TTC549 (cell line): ENCODE results near the gene ZNF675.
"Not testable (repeated sequence)": the region's sequence is repeated elsewhere in the genome, so short reads cannot be mapped to it uniquely, and the experiment has no call there.

Experiments
- FAIRE-seq: peaks from 2 replicates; lab custom pipeline; 2012; peaks lifted over from hg19 to GRCh38; lab: Jason Lieb, UNC

The ZNF675 gene

GRCh38 chr19:23686621-23687423, at the start of gene ZNF675:
Gene ZNF675 (minus strand): TSS chr19:23687212. CDS start chr19:23687033, 179 bp downstream.
- FAIRE-seq = peak; percentile 90

GRCh38 chr19:23730729-23731465, 43.9 kb upstream of the ZNF675 start:
- not testable (repeated sequence) for FAIRE-seq

GRCh38 chr19:23724161-23724560, 37.1 kb upstream of the ZNF675 start:
- FAIRE-seq = not testable (repeated sequence)

GRCh38 chr19:23718802-23719201, 31.8 kb upstream of the ZNF675 start:
- no peak for FAIRE-seq

GRCh38 chr19:23716792-23717191, 29.8 kb upstream of the ZNF675 start:
- no peak for FAIRE-seq

- FAIRE-seq = no peak
Measured at GRCh38 chr19:23709347-23709746, 22.3 kb upstream of the ZNF675 start.

GRCh38 chr19:23706657-23707056, 19.6 kb upstream of the ZNF675 start:
- FAIRE-seq = no peak

GRCh38 chr19:23699521-23699860, 12.5 kb upstream of the ZNF675 start:
- FAIRE-seq = no peak

GRCh38 chr19:23698711-23699520, 11.9 kb upstream of the ZNF675 start:
- no peak for FAIRE-seq

- FAIRE-seq = not testable (repeated sequence)
Measured at GRCh38 chr19:23692937-23693336, 5.9 kb upstream of the ZNF675 start.

- no peak for FAIRE-seq
Measured at GRCh38 chr19:23673132-23673531, 13.9 kb downstream of the ZNF675 start.

- not testable (repeated sequence) for FAIRE-seq
Measured at GRCh38 chr19:23668606-23669005, 18.4 kb downstream of the ZNF675 start.

GRCh38 chr19:23665651-23666410, 21.2 kb downstream of the ZNF675 start:
- no peak for FAIRE-seq

- FAIRE-seq = not testable (repeated sequence)
Measured at GRCh38 chr19:23649817-23650216, 37.2 kb downstream of the ZNF675 start.
